SU-DHL-6 (cell line): Measurements from ENCODE around the gene MYO10.

ENCODE experiments used
- CTCF ChIP-seq: fragments of 200-600 bp; sonication (generic); IDR thresholded peaks from one replicate; pipeline ENCODE4 v1.5.1; 2017; ENCODE audit warnings: antibody characterized with exemption, mild to moderate bottlenecking, low read length, moderate library complexity; ENCODE audit not compliant: insufficient read depth, poor library complexity, severe bottlenecking
- EZH2phosphoT487 ChIP-seq: fragments of 200-600 bp; sonication (generic), shearing (Covaris generic); conservative IDR thresholded peaks from 2 replicates; pipeline ENCODE4 v1.6.1; 2018; ENCODE audit warnings: mild to moderate bottlenecking, antibody characterized with exemption, low read length, moderate library complexity, mixed read lengths

GRCh38 chr5:16853518-16853917 lies 82.6 kb downstream of the MYO10 start:
- TF ChIP-seq CTCF (no peak), EZH2phosphoT487 (no peak)
